HepG2 (cell line): Measurements from ENCODE around the gene GFOD1. TPM values are rescaled to one million over a fixed set of nuclear protein-coding genes. Genes with fewer than 3 reads are reported as not detected.

Experiments used
- AHDC1 ChIP-seq: sonication (generic); formaldehyde crosslinking; IDR thresholded peaks from 2 replicates; pipeline ENCODE4 v1.5.1; 2020; ENCODE audit warnings: mild to moderate bottlenecking, missing genetic modification reagents, borderline replicate concordance
- CREB1 ChIP-seq, 2 experiments: fragments of 450-650 bp in 1 of 2; IDR thresholded peaks; 2 replicates each; pipeline ENCODE4 v1.6.1; 2016 to 2017; ENCODE audit warnings: control low read depth in 1 of 2, mild to moderate bottlenecking in 1 of 2, missing compliant biosample characterization in 1 of 2, missing genetic modification characterization in 1 of 2
- E2F1 ChIP-seq: sonication (generic); formaldehyde crosslinking; IDR thresholded peaks from 2 replicates; pipeline ENCODE4 v1.5.0; 2020; ENCODE audit warnings: missing genetic modification reagents
- EP300 ChIP-seq, 3 experiments: sonication (generic) in 1 of 3; formaldehyde crosslinking in 1 of 3; IDR thresholded peaks; 2 replicates each; pipeline versions ENCODE4 v1.5.1 to v1.6.1; 2011 to 2020; ENCODE audit warnings: low read depth in 2 of 3, low read length in 2 of 3, borderline replicate concordance in 1 of 3, improper control_type of control experiment in 1 of 3, mild to moderate bottlenecking in 1 of 3, missing genetic modification reagents in 1 of 3, moderate library complexity in 1 of 3
- ERF ChIP-seq: IDR thresholded peaks from 2 replicates; pipeline ENCODE4 v1.6.1; 2018; ENCODE audit warnings: missing biosample characterization, missing genetic modification reagents
- FOXJ3 ChIP-seq: sonication (generic); formaldehyde crosslinking; IDR thresholded peaks from 2 replicates; pipeline ENCODE4 v1.4.0; 2020; ENCODE audit warnings: missing genetic modification reagents, mild to moderate bottlenecking, borderline replicate concordance
- HINFP ChIP-seq: sonication (generic); formaldehyde crosslinking; IDR thresholded peaks from 2 replicates; pipeline ENCODE4 v1.4.0; 2020; ENCODE audit warnings: low read depth, mild to moderate bottlenecking, missing genetic modification reagents
- KDM5A ChIP-seq: fragments of 200-600 bp; sonication (generic); IDR thresholded peaks from 2 replicates; pipeline ENCODE4 v1.7.0; 2018; ENCODE audit warnings: antibody characterized with exemption, mild to moderate bottlenecking, low read length, borderline replicate concordance
- MED13 ChIP-seq: sonication (generic); formaldehyde crosslinking; IDR thresholded peaks from 2 replicates; pipeline ENCODE4 v1.5.0; 2020; ENCODE audit warnings: missing genetic modification reagents
- MIXL1 ChIP-seq: IDR thresholded peaks from 2 replicates; pipeline ENCODE4 v1.6.1; 2016
- SMAD3 ChIP-seq: sonication (generic); formaldehyde crosslinking; IDR thresholded peaks from 2 replicates; pipeline ENCODE4 v1.4.0; 2020; ENCODE audit warnings: missing genetic modification reagents
- ZKSCAN5 ChIP-seq: sonication (generic); formaldehyde crosslinking; IDR thresholded peaks from 2 replicates; pipeline ENCODE4 v1.5.1; 2020; ENCODE audit warnings: mild to moderate bottlenecking, missing genetic modification reagents
- ZNF251 ChIP-seq: sonication (generic); formaldehyde crosslinking; IDR thresholded peaks from 2 replicates; pipeline ENCODE4 v1.9.0; 2021; ENCODE audit warnings: mild to moderate bottlenecking, missing genetic modification reagents
- ZNF501 ChIP-seq: sonication (generic); formaldehyde crosslinking; IDR thresholded peaks from 2 replicates; pipeline ENCODE4 v1.5.1; 2020; ENCODE audit warnings: mild to moderate bottlenecking, moderate library complexity, missing genetic modification reagents
- ZNF703 ChIP-seq: sonication (generic); formaldehyde crosslinking; IDR thresholded peaks from 2 replicates; pipeline ENCODE4 v1.5.1; 2020; ENCODE audit warnings: missing genetic modification reagents, mild to moderate bottlenecking, moderate library complexity, borderline replicate concordance
- ZNF761 ChIP-seq: sonication (generic); formaldehyde crosslinking; conservative IDR thresholded peaks from 2 replicates; pipeline ENCODE4 v1.4.0; 2020; ENCODE audit warnings: mild to moderate bottlenecking, missing genetic modification reagents
- polyA plus RNA-seq, 8 experiments: library from polyadenylated mRNA; depleted of rRNA in 3 of 8; stranded (reverse) in 7 of 8; unstranded in 1 of 8; fragments of >200 nt; fragmentation: Illumina TruSeq in 4 of 8; extraction: Trizol in 4 of 8; gene quantifications; 2 replicates each; pipeline versions ENCODE4 v1.2.1 to v1.2.3, GENCODE V29; 2011 to 2016; ENCODE audit warnings: low read depth in 4 of 8, missing spikeins in 1 of 8, mixed read lengths in 1 of 8; ENCODE audit not compliant: insufficient read depth in 1 of 8
- total RNA-seq, 5 experiments: library from RNA; depleted of rRNA; stranded (reverse); fragments of >200 nt; fragmentation: Illumina TruSeq; extraction: Trizol; gene quantifications; 2 replicates each; pipeline ENCODE4 v1.2.3, GENCODE V29; 2016; ENCODE audit warnings: low read depth in 1 of 5

Gene GFOD1
- total and polyA plus RNA-seq, 2 of the 13 experiments (the other 11 are each of a cell fraction or from before 2014, with no cell fraction given): 1.9 to 6.4 TPM

GRCh38 chr6:13484138-13484708, 3.2 kb downstream of the GFOD1 start (continued):
- peak; percentile 75; the same call in 1 of the 2 replicates for TF ChIP-seq AHDC1
- no peak for TF ChIP-seq MED13 (CRISPR knock-in tag)
- 0 out of 2 replicates have a peak, but pooled peaks have one; percentile 17 for TF ChIP-seq ZNF501 (CRISPR knock-in tag)
- peak; percentile 26; the same call in 1 of the 2 replicates for TF ChIP-seq FOXJ3
- TF ChIP-seq ZNF703: no peak
- no peak for TF ChIP-seq KDM5A
- TF ChIP-seq CREB1 (IDR thresholded peaks at IDR 0.05): no peak
- no peak; the same call in 1 of the 2 replicates for TF ChIP-seq CREB1 (CRISPR knock-in tag; IDR thresholded peaks at IDR 0.05)
- TF ChIP-seq E2F1 (CRISPR knock-in tag): no peak
- TF ChIP-seq ZNF761 (CRISPR knock-in tag): 0 out of 2 replicates have a peak, but pooled peaks have one; percentile 41
- TF ChIP-seq SMAD3 (CRISPR knock-in tag): no peak
- peak; percentile 54 for TF ChIP-seq MIXL1 (CRISPR knock-in tag)
- no peak for TF ChIP-seq ZNF251 (CRISPR knock-in tag)
- no peak; the same call in 1 of the 2 replicates for TF ChIP-seq ZKSCAN5
- TF ChIP-seq HINFP (CRISPR knock-in tag): no peak
- TF ChIP-seq ERF (CRISPR knock-in tag): 0 out of 2 replicates have a peak, but pooled peaks have one; percentile 14
- peak in 1 of 2 experiments; percentile 57; a peak in 1 of 4 replicates for TF ChIP-seq EP300 (IDR thresholded peaks at IDR 0.05; ENCODE audit: low read depth in 2 of 2, low read length in 2 of 2)
- TF ChIP-seq EP300 (CRISPR knock-in tag; IDR thresholded peaks at IDR 0.05; ENCODE audit: borderline replicate concordance): no peak
